Measurements from ENCODE around the gene COL15A1.

DNA sequence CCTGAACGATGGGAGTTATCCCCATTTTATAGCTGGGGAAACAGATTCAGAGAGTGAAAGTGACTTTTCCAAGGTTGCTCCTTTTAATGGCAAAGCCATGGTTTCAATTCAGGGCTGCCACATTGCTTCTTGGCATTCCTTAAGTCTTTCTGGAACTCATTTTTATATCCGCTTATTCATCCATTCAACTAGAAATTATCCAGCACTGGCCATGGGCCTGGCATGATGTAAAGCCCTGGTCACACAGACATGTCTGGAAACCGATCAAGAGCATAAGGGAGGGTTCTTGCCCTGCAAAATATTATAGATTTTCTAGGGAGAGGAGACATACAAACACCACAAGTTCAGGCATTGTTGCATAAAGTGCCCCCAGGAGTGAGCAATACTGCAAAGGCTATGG is 43.0 kb upstream of the COL15A1 start:
- TF ChIP-seq BHLHE40 (IDR thresholded peaks at IDR 0.05; ENCODE audit: borderline replicate concordance) (no peak), SUZ12 (IDR thresholded peaks at IDR 0.05) (no peak), FOXK2 (IDR thresholded peaks at IDR 0.05) (no peak), TARDBP (IDR thresholded peaks at IDR 0.05) (no peak), ZNF384 (IDR thresholded peaks at IDR 0.05) (no peak), L3MBTL2 (conservative IDR thresholded peaks at IDR 0.05) (no peak), ELF4 (IDR thresholded peaks at IDR 0.05) (no peak)
